Effector memory CD4-positive, alpha-beta T cell (primary cell): Measurements from ENCODE around the gene PRKCE.
A peak's percentile ranks its signal among the peaks of the same experiment; 100 is the strongest.

ENCODE experiments used
- DNase-seq, 3 donors: peaks; one replicate each; pipeline ENCODE4 v3.0.0-alpha.2; 2020
- H3K27ac ChIP-seq: 2 replicates; pipeline ENCODE4 v1.7.0; 2013; ENCODE audit warnings: mild to moderate bottlenecking, low read length, moderate library complexity; ENCODE audit not compliant: insufficient read depth, poor library complexity, severe bottlenecking
- H3K27me3 ChIP-seq: replicated peaks from 2 replicates; pipeline ENCODE4 v1.7.0; 2013; ENCODE audit warnings: mild to moderate bottlenecking, low read length; ENCODE audit not compliant: insufficient read depth, control insufficient read depth, poor library complexity, severe bottlenecking
- H3K36me3 ChIP-seq: 2 replicates; pipeline ENCODE4 v1.7.0; 2013; ENCODE audit warnings: mild to moderate bottlenecking, low read length, moderate library complexity; ENCODE audit not compliant: control insufficient read depth, insufficient read depth
- H3K4me1 ChIP-seq: 2 replicates; pipeline ENCODE4 v1.7.0; 2013; ENCODE audit warnings: low read length, mild to moderate bottlenecking; ENCODE audit not compliant: control insufficient read depth, insufficient read depth, poor library complexity, severe bottlenecking
- H3K4me3 ChIP-seq: 2 replicates; pipeline ENCODE4 v1.7.0; 2013; ENCODE audit warnings: low read length, low read depth, mild to moderate bottlenecking; ENCODE audit not compliant: insufficient read depth, poor library complexity, severe bottlenecking
- H3K9me3 ChIP-seq: 2 replicates; pipeline ENCODE4 v1.7.0; 2013; ENCODE audit warnings: mild to moderate bottlenecking, low read length, moderate library complexity; ENCODE audit not compliant: control insufficient read depth

PRKCE gene

DNA sequence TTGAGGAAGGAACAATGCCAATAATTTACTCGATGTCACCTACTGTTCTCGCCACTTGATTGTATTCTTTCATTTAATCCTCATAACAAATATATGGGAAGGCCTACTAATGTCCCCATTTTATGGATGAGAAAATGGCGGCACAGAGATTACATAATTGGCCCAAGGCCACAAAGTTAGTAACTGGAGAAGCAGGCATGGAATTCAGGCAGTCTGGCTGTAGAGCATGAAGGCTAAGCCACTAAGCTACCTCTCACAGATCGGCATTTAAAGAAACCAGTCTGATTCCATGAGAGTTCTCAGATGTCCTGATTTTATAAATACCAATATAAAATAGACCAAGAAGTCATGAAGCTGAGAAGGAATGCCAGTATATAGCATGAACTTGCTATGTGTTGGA lies 523.9 kb downstream of the PRKCE start:
- no peaks in the 10 kb centered on the region for H3K4me1 ChIP-seq
- H3K27me3 ChIP-seq, result no peaks in the 10 kb centered on the region
- H3K9me3 ChIP-seq, result no peaks in the 10 kb centered on the region
- no peak overlapping the region for H3K4me3 ChIP-seq
- DNase-seq, result no peak
- H3K27ac ChIP-seq, result no peak overlapping the region
- H3K36me3 ChIP-seq, result no peaks in the 10 kb centered on the region

DNA sequence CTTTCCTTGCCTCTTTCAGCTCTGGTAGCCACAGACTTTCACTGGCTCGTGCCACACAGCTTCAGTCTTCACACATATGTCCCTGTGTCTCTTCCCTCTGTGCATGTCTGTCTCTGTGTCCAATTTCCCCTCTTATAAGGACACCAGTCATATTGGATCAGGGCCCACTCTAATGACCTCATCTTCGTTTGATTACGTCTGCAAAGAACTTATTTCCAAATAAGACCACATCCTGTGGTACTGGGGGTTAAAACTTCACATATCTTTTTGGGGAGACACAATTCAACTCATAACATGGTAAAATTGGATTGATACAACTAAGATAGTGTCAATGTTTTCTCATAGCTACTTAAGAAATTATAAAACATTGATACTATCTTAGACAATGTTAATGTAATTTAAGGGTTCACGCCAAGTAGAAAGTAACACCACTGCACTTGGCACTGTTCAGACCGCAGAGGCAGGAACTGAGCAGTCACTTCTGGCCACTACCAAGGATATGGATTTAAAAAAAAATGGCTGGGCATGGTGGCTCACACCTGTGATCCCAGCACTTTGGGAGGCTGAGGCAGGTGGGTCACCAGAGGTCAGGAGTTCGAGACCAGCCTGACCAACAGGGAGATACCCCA lies 526.1 kb downstream of the PRKCE start:
- H3K27ac ChIP-seq, result no peak overlapping the region
- no peak for DNase-seq

DNA sequence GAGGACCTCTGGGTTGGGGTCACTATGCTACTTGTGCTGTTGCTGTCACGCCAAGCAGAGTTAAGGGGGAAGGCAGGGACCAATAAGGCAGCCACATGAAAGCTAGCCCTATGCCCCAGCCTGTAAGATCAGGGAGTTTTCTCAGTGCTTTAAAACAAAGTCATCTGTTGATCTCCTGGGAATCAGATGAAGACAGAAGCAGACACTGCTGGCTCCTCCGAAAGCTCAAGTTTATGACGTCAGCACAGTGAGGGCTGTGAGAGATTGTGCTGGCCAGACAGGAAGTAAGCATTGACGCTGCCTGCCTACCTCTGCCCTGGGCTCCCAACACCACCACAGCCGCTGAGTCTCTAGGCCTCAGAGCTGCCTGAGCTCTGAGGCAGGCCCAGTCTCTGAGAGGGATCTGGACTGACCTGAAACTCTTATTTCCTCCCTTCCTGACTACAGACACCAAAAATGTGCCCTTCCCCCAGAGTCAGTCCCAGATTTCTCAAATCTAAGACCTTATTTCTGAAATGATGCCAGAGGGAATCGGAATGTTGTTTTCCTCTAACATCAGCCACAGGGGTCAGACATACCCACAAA lies 527.7 kb downstream of the PRKCE start:
- no peaks in the 10 kb centered on the region for H3K36me3 ChIP-seq
- no peak overlapping the region for H3K27ac ChIP-seq
- no peaks in the 10 kb centered on the region for H3K9me3 ChIP-seq
- DNase-seq, result peak; percentile 34 to 45 (median 41)
- no peaks in the 10 kb centered on the region for H3K27me3 ChIP-seq
- no peak overlapping the region for H3K4me3 ChIP-seq
- H3K4me1 ChIP-seq, result no peaks in the 10 kb centered on the region

More for the DNA sequence above, 526.1 kb downstream of the PRKCE start:
- Histone ChIP-seq H3K4me1 (no peaks in the 10 kb centered on the region), H3K4me3 (no peak overlapping the region), H3K36me3 (no peaks in the 10 kb centered on the region), H3K9me3 (no peaks in the 10 kb centered on the region), H3K27me3 (no peaks in the 10 kb centered on the region)

DNA sequence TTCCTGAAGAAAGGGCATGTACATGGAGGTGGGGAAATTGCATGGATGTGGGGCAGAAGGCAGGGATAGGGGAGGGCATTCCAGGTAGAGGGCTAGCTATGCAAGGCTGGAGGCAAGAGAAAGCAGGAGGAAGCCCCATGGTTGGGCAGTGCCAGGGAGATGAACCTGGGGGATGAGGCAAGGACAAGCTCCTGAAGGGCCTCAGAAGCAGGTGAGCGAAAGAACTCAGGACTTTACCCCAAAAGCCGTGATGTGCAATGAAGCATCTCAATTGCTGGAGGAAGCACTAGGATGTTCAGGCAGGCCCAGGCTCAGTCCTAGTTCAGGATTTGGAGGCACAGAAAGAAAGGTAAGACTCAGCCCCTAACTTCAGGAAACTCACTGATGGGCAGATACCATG lies 528.7 kb downstream of the PRKCE start:
- Histone ChIP-seq H3K36me3 (peaks cover 6% of the 10 kb centered on the region), H3K4me1 (no peaks in the 10 kb centered on the region), H3K27me3 (no peaks in the 10 kb centered on the region), H3K9me3 (no peaks in the 10 kb centered on the region), H3K27ac (no peak overlapping the region), H3K4me3 (no peak overlapping the region)
- no peak for DNase-seq

DNA sequence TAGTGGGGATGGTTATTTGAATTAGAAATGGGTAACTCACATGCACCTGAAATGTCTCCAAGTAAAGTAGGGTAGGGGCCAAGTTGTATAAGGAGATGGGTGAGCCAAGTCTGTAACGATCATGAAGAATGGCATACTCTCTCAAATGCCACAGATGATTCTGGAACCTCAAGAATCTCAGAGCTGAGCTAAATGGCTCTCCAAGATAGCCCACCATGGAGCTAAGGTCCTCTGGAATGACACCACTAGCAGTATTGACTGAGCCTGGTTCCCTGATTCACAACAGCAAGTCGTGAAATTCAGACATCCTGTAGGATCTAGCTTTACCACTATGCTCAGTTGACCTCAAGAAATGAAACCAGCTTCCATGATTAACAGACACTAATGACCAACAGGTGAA lies 529.8 kb downstream of the PRKCE start:
- no peak for DNase-seq

DNA sequence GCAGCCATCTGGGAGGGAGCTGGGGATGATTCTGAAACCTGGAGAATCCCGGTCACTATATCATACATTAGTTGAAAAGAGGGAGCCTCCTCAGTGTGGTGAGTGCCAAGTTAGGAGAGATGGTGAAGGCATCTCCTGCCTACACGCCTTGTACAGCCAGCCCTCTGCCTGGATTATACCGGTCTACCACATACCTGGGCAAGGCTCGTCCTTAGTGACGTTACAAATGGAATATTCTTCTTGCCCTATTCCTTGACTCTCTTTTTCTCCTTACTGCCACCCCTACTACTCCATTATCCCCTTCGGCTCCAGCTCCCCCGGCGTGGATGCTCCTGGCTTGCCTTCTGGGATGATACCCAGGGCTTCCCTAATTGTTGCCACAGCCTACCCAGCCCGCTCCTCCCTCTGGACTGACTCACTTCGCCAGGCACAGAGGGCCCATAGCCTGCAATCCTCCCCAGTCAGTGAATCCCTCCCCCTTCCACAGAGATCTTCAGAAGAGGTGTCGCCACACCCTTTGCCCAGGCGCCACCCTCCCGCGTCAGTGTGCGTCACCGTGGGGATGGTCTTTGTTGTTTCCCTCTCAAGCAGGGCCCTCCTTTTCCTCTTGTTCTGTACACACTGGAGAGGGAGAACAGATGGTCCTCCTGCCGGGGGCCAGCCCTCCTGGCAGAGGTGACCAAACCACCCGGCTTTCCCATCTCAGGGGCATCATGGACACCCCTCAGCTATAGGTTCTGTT lies 530.5 kb downstream of the PRKCE start:
- Histone ChIP-seq H3K36me3 (peaks cover 9% of the 10 kb centered on the region), H3K4me3 (no peak overlapping the region), H3K9me3 (no peaks in the 10 kb centered on the region), H3K27ac (no peak overlapping the region), H3K27me3 (no peaks in the 10 kb centered on the region), H3K4me1 (no peaks in the 10 kb centered on the region)
- DNase-seq, result no peak

More for the DNA sequence above, 529.8 kb downstream of the PRKCE start:
- H3K27me3 ChIP-seq, result no peaks in the 10 kb centered on the region
- H3K4me1 ChIP-seq, result no peaks in the 10 kb centered on the region
- H3K9me3 ChIP-seq, result no peaks in the 10 kb centered on the region
- H3K27ac ChIP-seq, result no peak overlapping the region
- no peak overlapping the region for H3K4me3 ChIP-seq
- peaks cover 9% of the 10 kb centered on the region for H3K36me3 ChIP-seq

DNA sequence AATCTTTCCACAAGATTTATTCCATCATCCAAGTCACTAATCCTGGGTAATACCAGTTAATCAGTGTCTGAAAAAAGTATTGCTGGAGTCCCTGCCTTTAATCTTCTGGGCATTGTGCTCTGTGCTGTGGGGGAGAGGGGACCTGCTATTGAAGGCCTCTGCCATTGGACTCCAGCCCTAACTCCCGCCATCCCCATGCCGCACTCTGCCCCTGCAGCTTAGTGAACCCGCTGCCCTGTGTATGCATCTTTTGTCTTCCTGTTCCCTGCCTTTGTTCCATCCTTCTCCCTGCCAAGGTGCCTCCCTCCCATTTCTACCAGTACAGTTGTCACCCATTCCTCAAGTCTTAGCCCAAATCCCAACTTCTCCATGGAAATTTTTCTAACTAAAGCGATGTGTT lies 532.0 kb downstream of the PRKCE start:
- no peak overlapping the region for H3K4me3 ChIP-seq
- no peaks in the 10 kb centered on the region for H3K27me3 ChIP-seq
- DNase-seq, result no peak
- H3K36me3 ChIP-seq, result peaks cover 9% of the 10 kb centered on the region
- H3K9me3 ChIP-seq, result no peaks in the 10 kb centered on the region
- no peaks in the 10 kb centered on the region for H3K4me1 ChIP-seq
- no peak overlapping the region for H3K27ac ChIP-seq

DNA sequence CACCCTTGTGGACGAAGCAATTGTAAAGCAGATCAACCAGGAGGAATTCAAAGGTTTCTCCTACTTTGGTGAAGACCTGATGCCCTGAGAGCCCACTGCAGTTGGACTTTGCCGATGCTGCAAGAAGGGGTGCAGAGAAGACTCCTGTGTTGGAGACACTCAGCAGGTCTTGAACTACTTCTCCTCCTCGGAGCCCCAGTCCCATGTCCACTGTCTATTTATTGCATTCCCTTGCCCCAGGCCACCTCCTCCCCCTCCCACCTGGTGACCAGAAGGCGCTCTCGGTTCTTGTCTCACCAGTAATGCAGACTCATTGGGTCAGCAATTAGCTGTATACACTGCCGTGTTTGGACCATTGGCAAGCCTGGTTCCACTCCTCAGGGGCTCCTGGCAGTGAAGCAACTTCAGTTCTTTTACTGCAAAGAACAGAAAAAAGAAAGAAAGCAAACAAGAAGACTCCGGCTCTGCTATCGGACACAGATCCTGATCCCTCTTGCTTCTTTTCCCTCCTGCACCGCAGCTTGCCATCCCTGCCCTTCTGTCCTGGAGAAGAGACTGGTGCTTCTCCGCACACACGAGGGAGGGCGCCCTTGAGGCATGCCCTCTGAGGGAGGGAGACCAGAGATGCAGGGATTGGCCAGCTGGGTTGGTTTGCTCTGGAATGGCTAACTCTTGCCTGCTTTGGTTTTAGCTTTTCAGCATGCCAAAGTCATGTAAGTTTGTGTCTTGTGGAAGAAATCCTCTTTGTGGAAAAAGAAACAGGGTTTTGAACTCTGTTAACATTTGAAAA lies 533.5 kb downstream of the PRKCE start:
- Histone ChIP-seq H3K4me3 (no peak overlapping the region), H3K9me3 (no peaks in the 10 kb centered on the region), H3K36me3 (peaks cover 9% of the 10 kb centered on the region), H3K4me1 (no peaks in the 10 kb centered on the region), H3K27ac (no peak overlapping the region), H3K27me3 (no peaks in the 10 kb centered on the region)
- no peak for DNase-seq

DNA sequence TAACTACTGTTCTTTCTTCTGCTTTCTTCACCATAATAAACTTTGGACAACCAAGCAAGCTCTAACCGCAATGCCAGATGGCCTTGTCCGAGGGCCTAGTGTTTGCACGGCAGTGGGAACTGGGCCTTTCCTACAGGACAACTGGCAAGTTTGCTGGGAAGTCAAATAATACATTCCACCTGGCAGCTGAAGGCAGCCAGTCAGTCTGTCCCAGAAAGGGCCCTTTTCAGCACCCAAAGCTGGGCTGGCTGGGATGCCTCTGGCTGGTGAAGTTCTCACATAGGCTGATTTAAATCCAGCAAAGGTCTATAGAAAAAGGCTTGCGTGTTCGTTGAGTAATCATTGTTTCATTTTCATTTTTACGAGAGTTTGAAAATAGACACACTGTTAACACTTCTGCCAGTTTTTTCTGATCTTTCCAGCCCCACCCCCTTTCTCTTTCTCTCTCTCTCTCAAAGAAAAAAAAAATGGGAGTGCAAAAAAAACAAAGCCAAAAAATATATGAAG lies 535.7 kb downstream of the PRKCE start:
- Histone ChIP-seq H3K9me3 (no peaks in the 10 kb centered on the region), H3K27ac (no peak overlapping the region), H3K36me3 (peaks cover 9% of the 10 kb centered on the region), H3K4me3 (no peak overlapping the region), H3K4me1 (no peaks in the 10 kb centered on the region), H3K27me3 (no peaks in the 10 kb centered on the region)
- no peak for DNase-seq
